Activated CD4-positive, alpha-beta memory T cell treated with anti-CD3 and anti-CD28 coated beads for 36 hours (primary cell): ENCODE results near the gene ADAMTS9. TPM values are rescaled to one million over a fixed set of nuclear protein-coding genes. Genes with fewer than 3 reads are reported as not detected.

ENCODE experiments used
- CTCF ChIA-PET: fragments of 350-600 bp; sonication (Branson Sonifier 250); formaldehyde crosslinking; loops from one replicate; lab custom pipeline; 2021; ENCODE audit warnings: antibody characterized with exemption, inconsistent platforms; lab: Charles Lee
- POLR2A ChIA-PET: fragments of 350-600 bp; sonication (Branson Sonifier 250); formaldehyde crosslinking; loops from one replicate; lab custom pipeline; 2021; ENCODE audit warnings: antibody characterized with exemption; lab: Charles Lee
- DNase-seq: peaks from one replicate; pipeline ENCODE4 v3.0.0-alpha.2; 2020
- H3K27ac Mint-ChIP-seq: one replicate; pipeline ENCODE4 v1.8.0; 2021; ENCODE audit warnings: mixed read lengths
- H3K27me3 Mint-ChIP-seq: one replicate; pipeline ENCODE4 v1.8.0; 2021; ENCODE audit warnings: mixed read lengths
- H3K36me3 Mint-ChIP-seq: one replicate; pipeline ENCODE4 v1.8.0; 2021; ENCODE audit warnings: mixed read lengths
- H3K4me1 Mint-ChIP-seq: one replicate; pipeline ENCODE4 v1.8.0; 2021; ENCODE audit warnings: low read depth, mixed read lengths
- H3K4me3 Mint-ChIP-seq: one replicate; pipeline ENCODE4 v1.8.0; 2021; ENCODE audit warnings: mild to moderate bottlenecking, mixed read lengths
- H3K9me3 Mint-ChIP-seq: one replicate; pipeline ENCODE4 v1.8.0; 2021; ENCODE audit warnings: mixed read lengths
- intact Hi-C: fragments of 100-400 bp; cut with micrococcal nuclease; formaldehyde crosslinking; loops from one replicate; pipeline ENCODE4 v1.15.1; 2023
- total RNA-seq, 2 experiments: library from RNA; stranded (reverse); gene quantifications; one replicate each; pipeline ENCODE4 v1.2.3, GENCODE V29; 2021

ADAMTS9 gene
- total RNA-seq, 2 experiments from 2014 or later, result not detected

DNA sequence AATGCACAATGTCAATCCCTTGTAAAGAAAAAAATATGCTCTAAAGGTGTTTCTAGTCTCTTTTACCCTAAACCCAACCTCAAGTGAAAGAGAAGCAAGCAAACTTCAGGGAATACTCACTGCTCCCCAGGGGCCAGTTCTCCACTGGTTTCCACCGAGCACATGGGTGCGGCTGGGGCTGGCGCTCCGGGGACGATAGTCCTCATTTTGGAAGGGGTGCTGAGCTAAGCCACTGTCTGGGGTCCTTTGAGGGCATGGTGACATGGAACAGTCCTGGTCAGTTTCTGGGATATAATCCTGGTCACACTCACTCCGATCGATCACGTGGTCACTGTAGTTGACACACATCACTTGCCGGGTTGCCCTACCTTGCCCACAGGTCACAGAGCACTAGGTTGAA, 86.0 kb downstream of the ADAMTS9 start:
- CTCF ChIA-PET, result no interaction called here
- Mint-ChIP-seq H3K4me1 (no peaks in the 10 kb centered on the region), H3K36me3 (no peaks in the 10 kb centered on the region), H3K9me3 (no peaks in the 10 kb centered on the region), H3K27ac (no peak overlapping the region), H3K27me3 (no peaks in the 10 kb centered on the region), H3K4me3 (no peak overlapping the region)
- POLR2A ChIA-PET, result no interaction called here
- intact Hi-C loops, result no loop called here
- DNase-seq, result no peak

DNA sequence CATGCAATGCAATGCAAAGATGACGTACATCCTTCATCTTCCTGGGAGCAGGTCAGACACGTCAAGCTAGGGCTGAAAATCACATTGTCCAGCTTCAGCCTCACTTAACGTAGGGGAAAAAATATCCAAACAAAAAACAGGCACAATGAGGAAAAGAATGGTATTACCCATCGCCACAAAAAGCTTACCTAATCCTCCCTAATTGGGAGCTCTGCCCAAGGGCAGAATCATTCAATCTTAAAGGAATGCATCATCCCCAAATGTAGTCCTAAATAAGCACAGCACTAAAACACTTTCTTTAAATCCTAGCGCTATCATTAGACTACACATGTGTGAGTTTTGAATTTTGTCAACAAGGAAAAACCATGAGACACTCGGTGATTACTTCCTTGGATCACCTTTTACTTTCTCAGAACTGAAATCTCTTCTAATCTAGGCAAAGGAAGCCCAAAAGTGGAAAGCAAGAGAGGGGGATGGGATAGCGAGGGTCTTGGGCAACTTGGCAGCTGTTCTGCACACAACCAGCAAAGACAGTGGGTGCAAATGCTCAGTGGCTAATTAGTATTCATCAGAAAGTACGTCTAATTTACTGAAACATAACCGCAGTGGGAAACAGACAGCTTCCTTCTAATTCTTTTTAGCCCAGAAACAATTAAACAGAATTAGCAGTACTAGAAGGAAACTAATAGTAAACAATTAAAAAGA, 87.4 kb downstream of the ADAMTS9 start:
- POLR2A ChIA-PET, result no interaction called here

DNA sequence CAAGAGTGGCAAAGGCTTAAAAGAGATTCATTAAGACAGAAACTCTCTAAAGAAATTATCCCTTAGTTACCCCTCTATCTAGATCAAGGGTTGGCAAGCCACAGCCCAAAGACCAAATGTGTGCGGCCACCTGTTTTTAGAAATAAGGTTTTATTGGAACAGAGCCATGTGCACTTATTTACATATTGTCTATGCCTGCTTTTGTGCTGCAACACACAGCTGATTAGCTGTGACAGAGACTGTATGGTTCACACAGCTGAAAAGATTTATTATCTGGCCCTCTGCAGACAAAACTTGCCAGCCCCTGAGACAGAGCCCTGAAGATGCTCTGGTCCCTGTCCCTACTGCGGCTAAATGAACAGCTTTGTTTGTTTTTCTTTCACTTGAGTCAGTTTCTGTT, 88.1 kb downstream of the ADAMTS9 start:
- H3K27me3 Mint-ChIP-seq, result no peaks in the 10 kb centered on the region
- no peaks in the 10 kb centered on the region for H3K4me1 Mint-ChIP-seq
- no peaks in the 10 kb centered on the region for H3K9me3 Mint-ChIP-seq
- POLR2A ChIA-PET, result no interaction called here
- intact Hi-C loops, result no loop called here
- CTCF ChIA-PET, result interaction anchor here (0.7 kb wide), 1 partner anchor 483 kb away, joined by 4 read pairs; no protein-coding TSS in a partner anchor
- H3K36me3 Mint-ChIP-seq, result no peaks in the 10 kb centered on the region
- no peak for DNase-seq
- H3K27ac Mint-ChIP-seq, result no peak overlapping the region
- no peak overlapping the region for H3K4me3 Mint-ChIP-seq

More for the DNA sequence above, 87.4 kb downstream of the ADAMTS9 start:
- Mint-ChIP-seq H3K4me1 (no peaks in the 10 kb centered on the region), H3K27ac (no peak overlapping the region), H3K36me3 (no peaks in the 10 kb centered on the region), H3K9me3 (no peaks in the 10 kb centered on the region), H3K27me3 (no peaks in the 10 kb centered on the region), H3K4me3 (no peak overlapping the region)
- intact Hi-C loops, result no loop called here
- CTCF ChIA-PET, result no interaction called here
- DNase-seq, result no peak

DNA sequence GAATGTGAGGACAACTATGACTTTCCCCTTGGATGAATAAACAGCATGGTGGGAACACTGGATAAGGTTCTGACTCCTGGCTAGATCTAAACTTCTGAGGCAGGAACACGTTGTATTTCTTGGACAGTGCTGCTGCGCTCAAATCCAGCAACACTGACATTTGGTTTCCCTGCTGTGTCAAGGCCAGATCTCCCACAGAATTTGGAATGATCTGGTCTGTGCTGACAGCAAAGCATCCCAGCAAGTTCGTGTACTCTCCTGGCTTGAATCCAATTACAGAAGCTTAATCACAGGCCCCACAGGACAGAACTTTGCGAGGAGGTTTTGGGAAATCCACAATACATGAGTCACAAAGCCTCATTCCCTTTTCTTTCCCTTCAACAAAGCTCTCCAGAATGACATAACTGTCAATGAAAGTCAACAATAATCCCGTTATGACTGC, 92.5 kb downstream of the ADAMTS9 start:
- Mint-ChIP-seq H3K27me3 (no peaks in the 10 kb centered on the region), H3K36me3 (no peaks in the 10 kb centered on the region), H3K27ac (no peak overlapping the region), H3K4me3 (no peak overlapping the region), H3K9me3 (no peaks in the 10 kb centered on the region), H3K4me1 (no peaks in the 10 kb centered on the region)
- intact Hi-C loops, result no loop called here
- CTCF ChIA-PET, result no interaction called here
- POLR2A ChIA-PET, result no interaction called here
- no peak for DNase-seq

DNA sequence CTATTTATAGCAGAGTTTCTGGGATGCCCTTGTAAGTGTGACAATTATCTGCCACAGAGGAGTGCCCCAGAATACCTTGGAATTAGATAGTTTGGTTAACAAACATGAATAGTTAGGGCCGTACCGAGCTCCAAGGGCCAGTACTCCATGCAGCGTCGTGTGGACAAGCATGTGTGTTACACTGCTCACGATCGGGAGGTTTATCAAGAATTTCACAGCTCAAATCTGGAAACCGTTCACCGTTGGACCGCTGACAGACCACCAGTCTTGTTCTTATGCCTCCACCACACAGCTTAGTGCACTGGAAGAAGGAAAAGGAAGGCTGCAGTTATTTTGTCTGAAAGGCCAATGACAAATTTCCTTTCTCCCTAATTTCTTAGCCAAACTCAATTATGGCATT, 93.7 kb downstream of the ADAMTS9 start:
- CTCF ChIA-PET, result interaction anchor here (1.4 kb wide), 1 partner anchor 60 kb away, joined by 3 read pairs; no protein-coding TSS in a partner anchor
- no peaks in the 10 kb centered on the region for H3K9me3 Mint-ChIP-seq
- H3K4me1 Mint-ChIP-seq, result no peaks in the 10 kb centered on the region
- DNase-seq, result no peak
- no peaks in the 10 kb centered on the region for H3K27me3 Mint-ChIP-seq
- intact Hi-C loops, result no loop called here
- POLR2A ChIA-PET, result no interaction called here
- no peaks in the 10 kb centered on the region for H3K36me3 Mint-ChIP-seq
- H3K27ac Mint-ChIP-seq, result no peak overlapping the region
- no peak overlapping the region for H3K4me3 Mint-ChIP-seq

DNA sequence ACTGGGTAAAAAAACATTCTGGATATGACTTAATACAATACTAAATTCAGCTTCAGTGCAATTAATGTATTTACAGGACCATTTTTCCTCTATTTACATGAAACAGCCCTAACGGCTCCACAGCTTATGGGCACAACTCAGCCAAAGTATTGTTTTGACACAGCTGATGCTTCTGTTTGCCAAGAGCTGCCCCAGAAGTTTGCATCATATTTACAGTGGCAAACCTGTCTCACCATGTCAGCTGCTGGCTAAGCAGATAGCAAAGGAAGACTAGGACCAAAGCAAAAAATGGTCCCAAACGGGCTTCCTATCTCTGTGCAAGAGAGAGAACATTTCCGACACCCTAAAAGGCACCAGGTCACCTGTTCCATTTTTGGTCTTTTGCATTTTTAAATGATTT, 94.5 kb downstream of the ADAMTS9 start:
- Mint-ChIP-seq H3K27me3 (no peaks in the 10 kb centered on the region), H3K4me1 (no peaks in the 10 kb centered on the region), H3K27ac (no peak overlapping the region), H3K36me3 (no peaks in the 10 kb centered on the region), H3K4me3 (no peak overlapping the region), H3K9me3 (no peaks in the 10 kb centered on the region)
- CTCF ChIA-PET, result no interaction called here
- intact Hi-C loops, result no loop called here
- POLR2A ChIA-PET, result no interaction called here
- DNase-seq, result no peak

DNA sequence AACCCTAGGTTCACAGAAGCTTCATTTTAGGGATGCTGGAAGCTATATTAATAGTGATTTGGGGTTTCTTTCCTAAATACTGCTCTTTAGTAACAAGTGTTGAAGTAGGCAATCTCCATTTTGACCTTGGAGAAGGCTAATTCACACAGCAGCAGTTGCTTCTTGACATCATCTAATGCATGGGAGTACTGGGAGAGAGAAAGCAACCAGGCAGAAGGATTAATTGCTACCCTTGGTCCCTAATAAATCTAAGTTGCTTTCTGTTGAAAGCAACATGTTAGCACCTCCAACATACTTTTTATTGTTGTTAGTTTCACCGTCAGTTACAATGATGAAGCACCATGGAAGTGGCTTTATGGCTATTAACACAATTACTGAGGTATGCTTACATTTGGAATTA, 96.2 kb downstream of the ADAMTS9 start:
- ChIA-PET CTCF (no interaction called here), POLR2A (no interaction called here)
- DNase-seq, result no peak
- intact Hi-C loops, result no loop called here
- no peak overlapping the region for H3K4me3 Mint-ChIP-seq
- H3K9me3 Mint-ChIP-seq, result no peaks in the 10 kb centered on the region
- no peaks in the 10 kb centered on the region for H3K36me3 Mint-ChIP-seq
- no peak overlapping the region for H3K27ac Mint-ChIP-seq
- H3K27me3 Mint-ChIP-seq, result no peaks in the 10 kb centered on the region
- H3K4me1 Mint-ChIP-seq, result no peaks in the 10 kb centered on the region

DNA sequence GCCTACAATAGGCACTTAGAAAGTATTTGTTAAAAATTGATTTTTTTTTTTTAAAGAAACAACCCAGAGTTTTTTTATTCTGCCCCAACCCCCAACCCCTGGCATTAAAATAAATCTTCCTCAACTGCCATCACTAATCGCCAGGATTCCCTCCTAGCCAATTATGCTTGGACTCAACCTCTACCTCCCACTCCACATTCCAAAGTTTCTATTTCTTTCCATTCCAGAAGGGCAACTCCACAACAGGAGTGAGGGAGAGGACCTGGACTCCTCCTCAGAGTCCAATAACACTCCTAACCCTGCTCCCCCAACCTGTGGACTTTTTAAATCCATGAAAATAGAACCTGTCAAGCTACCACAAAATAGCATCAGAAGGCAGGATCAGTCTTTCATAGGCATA, 99.4 kb downstream of the ADAMTS9 start:
- Mint-ChIP-seq H3K4me3 (no peak overlapping the region), H3K27me3 (no peaks in the 10 kb centered on the region), H3K27ac (no peak overlapping the region), H3K9me3 (no peaks in the 10 kb centered on the region), H3K4me1 (no peaks in the 10 kb centered on the region), H3K36me3 (no peaks in the 10 kb centered on the region)
- intact Hi-C loops, result no loop called here
- ChIA-PET POLR2A (no interaction called here), CTCF (no interaction called here)
- no peak for DNase-seq

DNA sequence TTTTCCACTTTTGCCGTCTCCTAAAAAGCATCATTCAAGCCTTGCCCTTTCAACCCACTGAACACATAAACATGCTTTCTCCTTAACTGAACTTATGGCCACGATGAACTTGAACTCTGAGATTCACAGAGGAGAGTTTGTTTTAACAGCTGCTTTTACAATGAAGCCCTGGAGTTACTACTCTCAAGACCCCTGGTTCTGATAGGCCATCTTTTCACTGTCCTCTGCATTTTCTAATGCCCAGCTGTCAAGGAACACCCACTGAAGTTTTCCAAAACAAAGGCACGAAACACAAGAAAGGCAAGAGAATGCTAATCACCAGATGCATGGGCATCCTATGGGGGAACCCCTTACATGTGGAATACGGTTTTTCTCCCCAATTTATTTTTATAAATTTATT, 100.8 kb downstream of the ADAMTS9 start:
- no peak overlapping the region for H3K27ac Mint-ChIP-seq
- ChIA-PET CTCF (interaction anchor here (0.6 to 1.0 kb wide), 2 partner anchors 12 to 198 kb away, joined by 3 read pairs; no protein-coding TSS in a partner anchor), POLR2A (no interaction called here)
- H3K27me3 Mint-ChIP-seq, result no peaks in the 10 kb centered on the region
- H3K4me1 Mint-ChIP-seq, result no peaks in the 10 kb centered on the region
- intact Hi-C loops, result no loop called here
- H3K4me3 Mint-ChIP-seq, result no peak overlapping the region
- H3K36me3 Mint-ChIP-seq, result no peaks in the 10 kb centered on the region
- DNase-seq, result no peak
- no peaks in the 10 kb centered on the region for H3K9me3 Mint-ChIP-seq

DNA sequence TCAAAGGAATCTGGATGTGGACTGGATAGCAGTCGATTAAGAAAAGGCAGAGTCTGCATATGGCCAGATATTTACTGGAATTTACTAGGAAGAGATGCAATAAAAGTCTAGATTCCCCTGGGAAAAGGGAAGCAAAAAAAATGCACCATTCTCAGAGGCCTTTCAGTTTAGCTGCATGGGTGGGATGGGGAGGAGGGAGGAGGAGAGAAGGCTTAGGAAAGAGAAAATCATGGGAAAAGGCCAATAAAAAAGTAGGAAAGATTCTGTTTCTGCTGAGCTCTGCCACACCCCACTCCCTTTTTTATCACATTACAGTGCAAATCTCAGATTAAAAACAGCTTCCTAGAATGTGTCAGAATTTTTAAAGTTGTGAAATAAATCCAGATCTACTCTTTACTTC, 103.6 kb downstream of the ADAMTS9 start:
- intact Hi-C loops, result no loop called here
- no peak overlapping the region for H3K27ac Mint-ChIP-seq
- no peaks in the 10 kb centered on the region for H3K9me3 Mint-ChIP-seq
- H3K27me3 Mint-ChIP-seq, result no peaks in the 10 kb centered on the region
- no peak overlapping the region for H3K4me3 Mint-ChIP-seq
- H3K36me3 Mint-ChIP-seq, result no peaks in the 10 kb centered on the region
- H3K4me1 Mint-ChIP-seq, result no peaks in the 10 kb centered on the region
- CTCF ChIA-PET, result no interaction called here
- POLR2A ChIA-PET, result no interaction called here
- DNase-seq, result no peak

DNA sequence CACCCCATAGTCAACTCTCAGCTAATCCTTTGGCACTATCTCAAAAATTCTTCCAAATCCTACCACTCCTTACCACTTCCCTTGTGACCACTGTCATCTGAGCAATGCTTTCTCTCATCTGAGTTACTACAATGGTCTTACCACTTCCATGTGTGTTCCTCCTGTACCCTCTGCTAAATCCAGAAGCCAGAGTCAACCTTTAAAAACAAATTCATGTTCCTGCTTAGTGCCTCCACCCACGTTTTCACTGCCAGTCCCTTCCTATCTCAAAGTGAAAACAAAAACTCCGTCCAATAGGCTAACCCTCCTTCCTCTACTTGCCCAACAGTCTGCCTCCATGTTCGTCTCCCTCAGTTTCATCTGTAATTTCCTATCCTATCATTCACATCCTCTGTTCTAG, 109.0 kb downstream of the ADAMTS9 start:
- ChIA-PET POLR2A (no interaction called here), CTCF (no interaction called here)
- H3K27ac Mint-ChIP-seq, result no peak overlapping the region
- H3K4me1 Mint-ChIP-seq, result no peaks in the 10 kb centered on the region
- H3K27me3 Mint-ChIP-seq, result no peaks in the 10 kb centered on the region
- H3K4me3 Mint-ChIP-seq, result no peak overlapping the region
- no peaks in the 10 kb centered on the region for H3K36me3 Mint-ChIP-seq
- intact Hi-C loops, result no loop called here
- no peaks in the 10 kb centered on the region for H3K9me3 Mint-ChIP-seq
- DNase-seq, result no peak

DNA sequence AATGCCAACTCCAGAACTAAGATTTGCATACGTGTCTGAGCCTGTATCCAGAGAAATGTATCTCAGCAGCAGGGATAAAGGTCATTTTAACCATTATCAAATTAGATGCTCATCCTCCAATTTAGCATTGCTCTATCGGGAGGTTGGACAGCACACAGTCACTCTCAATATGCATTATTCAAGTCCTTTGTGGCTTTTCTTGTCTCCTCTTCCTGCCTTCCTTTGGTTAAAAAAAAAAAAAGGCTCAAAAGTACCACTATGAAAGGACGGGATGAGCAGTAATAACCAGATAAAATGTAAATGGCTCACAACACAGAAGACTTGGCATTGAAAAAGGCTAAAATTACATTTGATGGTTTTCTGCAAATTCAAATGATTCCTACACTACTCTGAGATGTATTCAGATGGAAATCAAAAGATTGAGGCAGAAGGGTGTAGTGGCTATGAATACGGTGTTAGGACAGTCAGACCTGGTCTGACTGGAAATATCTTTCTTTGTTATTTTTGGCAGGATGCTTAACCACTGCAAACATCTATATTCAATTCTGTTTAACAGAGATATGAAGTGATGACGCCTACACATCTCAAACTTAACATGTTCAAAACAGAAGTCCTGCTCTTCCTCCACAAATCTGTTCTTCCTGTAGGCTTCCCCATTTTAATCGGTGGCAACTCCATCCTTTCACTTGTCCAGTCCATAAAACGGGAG, 109.6 kb downstream of the ADAMTS9 start:
- ChIA-PET CTCF (interaction anchor here (0.6 kb wide), 1 partner anchor 14 kb away, joined by 3 read pairs; no protein-coding TSS in a partner anchor), POLR2A (no interaction called here)
- Mint-ChIP-seq H3K4me1 (no peaks in the 10 kb centered on the region), H3K27ac (no peak overlapping the region), H3K27me3 (no peaks in the 10 kb centered on the region), H3K36me3 (no peaks in the 10 kb centered on the region), H3K9me3 (no peaks in the 10 kb centered on the region), H3K4me3 (no peak overlapping the region)
- intact Hi-C loops, result no loop called here
- DNase-seq, result no peak
